H9 (cell line): ENCODE results near the gene ATAT1. TPM values are rescaled to one million over a fixed set of nuclear protein-coding genes. Genes with fewer than 3 reads are reported as not detected.

Experiments used
- DNase-seq: peaks from one replicate; pipeline ENCODE4 v3.0.0-alpha.2; 2017
- H2AFZ ChIP-seq: one replicate; pipeline ENCODE4 v1.6.1; 2013; ENCODE audit warnings: mild to moderate bottlenecking, low read length, control low read depth, moderate library complexity
- H2AK5ac ChIP-seq: 2 replicates; pipeline ENCODE4 v1.6.1; 2013; ENCODE audit warnings: low read length, control low read depth, mixed read lengths; ENCODE audit not compliant: insufficient read length
- H2BK120ac ChIP-seq: one replicate; pipeline ENCODE4 v1.6.1; 2013; ENCODE audit warnings: low read depth, mild to moderate bottlenecking, low read length, control low read depth, inconsistent platforms; ENCODE audit not compliant: poor library complexity, severe bottlenecking
- H2BK12ac ChIP-seq: 2 replicates; pipeline ENCODE4 v1.6.1; 2013; ENCODE audit warnings: low read length, control low read depth, mixed read lengths, low read depth; ENCODE audit not compliant: insufficient read length
- H2BK15ac ChIP-seq: 2 replicates; pipeline ENCODE4 v1.6.1; 2013; ENCODE audit warnings: low read depth, low read length, control low read depth
- H2BK20ac ChIP-seq: one replicate; pipeline ENCODE4 v1.6.1; 2013; ENCODE audit warnings: low read depth, mild to moderate bottlenecking, low read length, control low read depth, inconsistent platforms; ENCODE audit not compliant: poor library complexity, severe bottlenecking
- H2BK5ac ChIP-seq: 2 replicates; pipeline ENCODE4 v1.6.1; 2013; ENCODE audit warnings: low read length, control low read depth, mixed read lengths; ENCODE audit not compliant: insufficient read length
- H3K14ac ChIP-seq: 2 replicates; pipeline ENCODE4 v1.6.1; 2013; ENCODE audit warnings: low read length, control low read depth; ENCODE audit not compliant: insufficient read depth
- H3K18ac ChIP-seq: 2 replicates; pipeline ENCODE4 v1.6.1; 2013; ENCODE audit warnings: low read depth, mild to moderate bottlenecking, mixed read lengths, low read length, control low read depth; ENCODE audit not compliant: insufficient read length
- H3K23ac ChIP-seq: 2 replicates; pipeline ENCODE4 v1.6.1; 2013; ENCODE audit warnings: low read length, control low read depth, mixed read lengths, low read depth; ENCODE audit not compliant: insufficient read length
- H3K23me2 ChIP-seq: 2 replicates; pipeline ENCODE4 v1.6.1; 2013; ENCODE audit warnings: low read depth, mild to moderate bottlenecking, mixed read lengths, low read length, control low read depth; ENCODE audit not compliant: insufficient read length, poor library complexity, severe bottlenecking
- H3K27ac ChIP-seq: 2 replicates; pipeline ENCODE4 v1.5.1; 2013; ENCODE audit warnings: low read length, control low read depth, mixed read lengths, low read depth; ENCODE audit not compliant: insufficient read length
- H3K27me3 ChIP-seq: 2 replicates; pipeline ENCODE4 v1.6.1; 2013; ENCODE audit warnings: low read length, control low read depth, inconsistent platforms; ENCODE audit not compliant: insufficient read depth
- H3K4ac ChIP-seq: 2 replicates; pipeline ENCODE4 v1.6.1; 2013; ENCODE audit warnings: low read depth, mild to moderate bottlenecking, control low read depth, inconsistent platforms, low read length, moderate library complexity
- H3K4me1 ChIP-seq: 2 replicates; pipeline ENCODE4 v1.6.1; 2013; ENCODE audit warnings: low read length, control low read depth, inconsistent platforms; ENCODE audit not compliant: insufficient read depth
- H3K4me2 ChIP-seq: 2 replicates; pipeline ENCODE4 v1.6.1; 2013; ENCODE audit warnings: low read length, control low read depth, mixed read lengths; ENCODE audit not compliant: insufficient read length, insufficient read depth
- H3K56ac ChIP-seq: 2 replicates; pipeline ENCODE4 v1.6.1; 2013; ENCODE audit warnings: low read depth, mild to moderate bottlenecking, mixed read lengths, low read length, control low read depth; ENCODE audit not compliant: insufficient read length
- H3K79me1 ChIP-seq: 2 replicates; pipeline ENCODE4 v1.6.1; 2013; ENCODE audit warnings: low read depth, mild to moderate bottlenecking, moderate library complexity, low read length, control low read depth, inconsistent platforms; ENCODE audit not compliant: insufficient read depth, poor library complexity, severe bottlenecking
- H3K79me2 ChIP-seq: 2 replicates; pipeline ENCODE4 v1.6.1; 2013; ENCODE audit warnings: low read length, control low read depth, inconsistent platforms; ENCODE audit not compliant: insufficient read depth
- H3K9ac ChIP-seq: 2 replicates; pipeline ENCODE4 v1.6.1; 2013; ENCODE audit warnings: low read length, control low read depth, mixed read lengths; ENCODE audit not compliant: insufficient read length; ENCODE audit errors: extremely low read depth
- H3K9me3 ChIP-seq: one replicate; pipeline ENCODE4 v1.6.1; 2013; ENCODE audit warnings: low read depth, low read length, inconsistent platforms; ENCODE audit not compliant: control insufficient read depth
- H3T11ph ChIP-seq: one replicate; pipeline ENCODE4 v1.6.1; 2013; ENCODE audit warnings: mild to moderate bottlenecking, low read length, control low read depth, inconsistent platforms
- H4K20me1 ChIP-seq: one replicate; pipeline ENCODE4 v1.6.1; 2013; ENCODE audit not compliant: control insufficient read depth, insufficient read length, insufficient read depth
- H4K5ac ChIP-seq: 2 replicates; pipeline ENCODE4 v1.6.1; 2013; ENCODE audit warnings: low read depth, mild to moderate bottlenecking, mixed read lengths, low read length, control low read depth; ENCODE audit not compliant: insufficient read length
- H4K8ac ChIP-seq: replicated peaks from 2 replicates; pipeline ENCODE4 v1.6.1; 2013; ENCODE audit warnings: low read length, control low read depth, mixed read lengths, low read depth; ENCODE audit not compliant: insufficient read length
- H4K91ac ChIP-seq: 2 replicates; pipeline ENCODE4 v1.6.1; 2013; ENCODE audit warnings: low read depth, mild to moderate bottlenecking, moderate library complexity, mixed read lengths, low read length, control low read depth; ENCODE audit not compliant: insufficient read length
- H3K27ac Mint-ChIP-seq, 3 experiments: 2 replicates in 2 of 3; 3 replicates in 1 of 3; pipeline ENCODE4 v1.8.0; 2020 to 2021; ENCODE audit warnings: mixed read lengths in 3 of 3, mild to moderate bottlenecking in 1 of 3, moderate library complexity in 1 of 3
- H3K27me3 Mint-ChIP-seq: 2 replicates; pipeline ENCODE4 v1.8.0; 2021; ENCODE audit warnings: low read depth, mild to moderate bottlenecking, moderate library complexity, mixed read lengths
- H3K36me3 Mint-ChIP-seq, 3 experiments: 2 replicates in 2 of 3; 3 replicates in 1 of 3; pipeline ENCODE4 v1.8.0; 2020 to 2021; ENCODE audit warnings: low read depth in 3 of 3, mixed read lengths in 3 of 3; ENCODE audit not compliant: insufficient read depth in 1 of 3
- H3K4me1 Mint-ChIP-seq, 2 experiments: 2 replicates each; pipeline ENCODE4 v1.8.0; 2020; ENCODE audit warnings: mixed read lengths in 2 of 2
- H3K4me3 Mint-ChIP-seq, 2 experiments: 2 replicates in 1 of 2; 3 replicates in 1 of 2; pipeline ENCODE4 v1.8.0; 2020 to 2021; ENCODE audit warnings: mild to moderate bottlenecking in 2 of 2, mixed read lengths in 2 of 2, moderate library complexity in 1 of 2
- H3K9me3 Mint-ChIP-seq, 2 experiments: 2 replicates in 1 of 2; 3 replicates in 1 of 2; pipeline ENCODE4 v1.8.0; 2020; ENCODE audit warnings: mild to moderate bottlenecking in 2 of 2, mixed read lengths in 2 of 2, moderate library complexity in 1 of 2
- WGBS: extraction: QIAGEN DNeasy Blood & Tissue Kit; methylation state at CpG from one replicate; pipeline ENCODE4 v1.1.7; 2013; ENCODE audit warnings: missing lambda C conversion rate, low lambda C conversion rate, mixed read lengths; ENCODE audit not compliant: insufficient read length; ENCODE audit errors: extremely low coverage; 5-methylcytosine and 5-hydroxymethylcytosine counted together
- total RNA-seq: library from RNA; stranded (reverse); gene quantifications from 2 replicates; pipeline ENCODE4 v1.2.1, GENCODE V29; 2021
- TF ChIP-seq, protein P1 (sequence below): fragments of 200-600 bp; sonication (generic); conservative IDR thresholded peaks from 3 replicates; pipeline ENCODE4 v1.8.0; 2021; ENCODE audit warnings: antibody characterized with exemption, mild to moderate bottlenecking

Gene ATAT1
- total RNA-seq, 1 experiment from 2014 or later = 20.1 TPM

- H3K23ac ChIP-seq = no peak overlapping the region
- no peak overlapping the region for H3K14ac ChIP-seq
- no peak overlapping the region for H3K56ac ChIP-seq
- no peak overlapping the region for H3K18ac ChIP-seq
- H3K27me3 Mint-ChIP-seq = no peaks in the 10 kb centered on the region; the same call in none of the 2 replicates
- H2AK5ac ChIP-seq = no peak overlapping the region
- peaks cover 3% of the 10 kb centered on the region for H4K20me1 ChIP-seq
- H2BK12ac ChIP-seq = no peak overlapping the region
- no peak overlapping the region for H4K8ac ChIP-seq
- H4K91ac ChIP-seq = no peak overlapping the region
- no peaks in the 10 kb centered on the region for H3K9me3 Mint-ChIP-seq
- H2BK5ac ChIP-seq = no peak overlapping the region
- no peaks in the 10 kb centered on the region for H3K27me3 ChIP-seq
- peaks cover 36 to 67% (median 57%) of the 10 kb centered on the region in 3 experiments for H3K36me3 Mint-ChIP-seq
- no peak overlapping the region for H2AFZ ChIP-seq
- WGBS = no CpG with 5 or more reads among the region's 12 CpGs
- H3K79me1 ChIP-seq = no peaks in the 10 kb centered on the region
- TF ChIP-seq, protein P1, sequence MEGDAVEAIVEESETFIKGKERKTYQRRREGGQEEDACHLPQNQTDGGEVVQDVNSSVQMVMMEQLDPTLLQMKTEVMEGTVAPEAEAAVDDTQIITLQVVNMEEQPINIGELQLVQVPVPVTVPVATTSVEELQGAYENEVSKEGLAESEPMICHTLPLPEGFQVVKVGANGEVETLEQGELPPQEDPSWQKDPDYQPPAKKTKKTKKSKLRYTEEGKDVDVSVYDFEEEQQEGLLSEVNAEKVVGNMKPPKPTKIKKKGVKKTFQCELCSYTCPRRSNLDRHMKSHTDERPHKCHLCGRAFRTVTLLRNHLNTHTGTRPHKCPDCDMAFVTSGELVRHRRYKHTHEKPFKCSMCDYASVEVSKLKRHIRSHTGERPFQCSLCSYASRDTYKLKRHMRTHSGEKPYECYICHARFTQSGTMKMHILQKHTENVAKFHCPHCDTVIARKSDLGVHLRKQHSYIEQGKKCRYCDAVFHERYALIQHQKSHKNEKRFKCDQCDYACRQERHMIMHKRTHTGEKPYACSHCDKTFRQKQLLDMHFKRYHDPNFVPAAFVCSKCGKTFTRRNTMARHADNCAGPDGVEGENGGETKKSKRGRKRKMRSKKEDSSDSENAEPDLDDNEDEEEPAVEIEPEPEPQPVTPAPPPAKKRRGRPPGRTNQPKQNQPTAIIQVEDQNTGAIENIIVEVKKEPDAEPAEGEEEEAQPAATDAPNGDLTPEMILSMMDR = no peak
- H3K23me2 ChIP-seq = no peaks in the 10 kb centered on the region
- no peak overlapping the region for H3K27ac ChIP-seq
- no peaks in the 10 kb centered on the region for H3K9me3 ChIP-seq
- no peak overlapping the region for H3K9ac ChIP-seq
- no peak for DNase-seq
- H4K5ac ChIP-seq = no peak overlapping the region
- H3K4ac ChIP-seq = no peak overlapping the region
- no peak overlapping the region for H3T11ph ChIP-seq
- no peak overlapping the region for H3K4me3 Mint-ChIP-seq
- no peaks in the 10 kb centered on the region for H3K4me1 ChIP-seq
- H2BK120ac ChIP-seq = no peak overlapping the region
- peaks cover 0 to 2% of the 10 kb centered on the region in 2 experiments; a peak in 1 of 4 replicates for H3K4me1 Mint-ChIP-seq
- H3K27ac Mint-ChIP-seq = peak overlapping the region in 1 of 3 experiments; percentile 87; a peak in 3 of 7 replicates
- H2BK20ac ChIP-seq = no peak overlapping the region
- no peak overlapping the region for H2BK15ac ChIP-seq
- no peak overlapping the region for H3K4me2 ChIP-seq
- no peaks in the 10 kb centered on the region for H3K79me2 ChIP-seq
Observed at GRCh38 chr6:30598912-30599624, 27.6 kb upstream of the ATAT1 start.
